RPMI7951 (cell line): Measurements from ENCODE around the gene SEC16A. TPM values are rescaled to one million over a fixed set of nuclear protein-coding genes. Genes with fewer than 3 reads are reported as not detected.

Source experiments
- DNase-seq: peaks from one replicate; pipeline ENCODE4 v3.0.0-alpha.2; 2012; ENCODE audit warnings: low read depth
- total RNA-seq: library from RNA; depleted of rRNA; stranded (reverse); fragments of >200 nt; shearing (Covaris generic); gene quantifications from 2 replicates; pipeline ENCODE4 v1.2.3, GENCODE V29; 2014; rRNA removed

Gene SEC16A
- total RNA-seq: 14.5 and 14.8 TPM in 2 replicates

GRCh38 chr9:136482793-136483588 lies at the start of gene SEC16A:
Gene SEC16A (minus strand): TSS chr9:136483040. CDS start chr9:136477615, 5,425 bp downstream.
- DNase-seq: peak; percentile 91

DNA sequence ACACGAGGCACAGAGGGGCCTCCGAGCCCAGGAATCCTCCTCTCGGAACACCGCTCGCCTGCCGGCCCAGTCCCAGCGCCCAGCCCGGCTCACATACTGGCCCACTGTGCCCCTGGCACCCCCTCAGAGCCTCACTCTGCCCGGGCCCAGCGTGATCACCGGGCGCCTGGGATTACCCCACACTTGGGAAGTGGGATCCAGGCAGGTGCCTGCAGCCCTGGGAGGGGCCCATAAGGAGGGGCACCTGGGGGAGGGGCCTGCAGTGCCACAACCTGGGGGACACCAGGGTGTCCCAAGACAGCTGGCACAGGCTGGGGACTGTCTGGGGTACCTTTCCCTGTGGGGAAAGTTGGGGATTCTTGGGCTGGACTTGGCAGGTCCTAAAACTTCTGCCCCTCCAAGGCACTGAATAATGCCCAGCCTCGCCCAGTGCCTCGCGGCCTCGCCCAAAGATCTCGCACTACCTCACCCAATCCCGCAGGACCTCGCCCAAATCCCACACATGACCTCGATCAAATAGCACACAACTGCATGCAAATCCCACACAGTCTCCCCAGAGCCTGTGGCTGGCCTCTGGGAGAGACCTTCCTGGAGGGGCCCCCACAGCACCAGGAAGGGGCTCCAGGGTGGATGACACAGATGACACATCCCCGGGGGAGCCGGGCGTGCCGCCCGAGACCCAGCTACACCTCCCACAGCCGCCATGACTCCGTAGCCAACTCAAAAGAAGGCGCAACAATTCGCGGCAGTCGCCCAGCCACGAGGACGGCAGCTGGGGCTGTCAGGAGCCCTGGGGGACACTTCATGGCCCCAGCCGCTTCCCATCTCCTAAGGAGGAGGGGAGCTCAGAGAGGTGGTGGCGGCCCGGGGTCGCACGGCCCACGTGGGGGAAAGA lies 49.3 kb upstream of the SEC16A start:
- no peak for DNase-seq

DNA sequence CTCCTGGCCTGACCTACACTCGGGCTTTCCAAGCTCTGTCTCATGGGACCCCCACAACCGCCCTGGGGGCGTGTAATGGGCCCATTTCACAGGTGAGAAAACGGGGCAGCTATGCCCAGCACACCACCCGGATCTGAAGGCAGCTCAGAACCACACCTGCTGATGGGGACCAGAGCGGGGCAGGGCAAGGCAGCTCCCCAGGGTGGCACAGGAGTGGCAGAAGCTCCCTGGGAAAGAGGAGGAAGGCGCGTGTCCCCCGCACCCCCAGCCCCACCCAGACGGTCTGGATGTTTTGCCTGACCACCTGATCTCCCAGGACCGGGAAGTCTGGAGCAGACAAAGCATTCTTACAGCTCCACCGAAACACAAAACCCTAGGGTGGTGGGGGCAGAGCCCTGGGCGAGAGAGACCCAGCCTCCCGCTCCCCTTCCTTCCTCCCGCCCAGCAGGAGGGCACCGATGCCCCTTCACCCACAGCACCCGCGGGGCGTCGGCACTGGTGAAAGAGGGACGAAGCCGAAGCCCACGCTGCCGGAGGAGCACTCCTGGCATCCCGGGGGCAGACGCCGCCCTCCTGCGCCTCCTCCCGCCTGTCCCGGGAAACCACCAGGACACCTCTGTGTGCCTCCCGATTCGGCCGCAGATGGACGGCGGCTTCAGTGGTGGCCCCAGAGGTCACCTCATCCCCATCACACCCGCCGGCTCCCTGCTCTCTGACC lies 48.5 kb upstream of the SEC16A start:
- no peak for DNase-seq

GRCh38 chr9:136530461-136531089 lies 47.7 kb upstream of the SEC16A start:
- DNase-seq: no peak

DNA sequence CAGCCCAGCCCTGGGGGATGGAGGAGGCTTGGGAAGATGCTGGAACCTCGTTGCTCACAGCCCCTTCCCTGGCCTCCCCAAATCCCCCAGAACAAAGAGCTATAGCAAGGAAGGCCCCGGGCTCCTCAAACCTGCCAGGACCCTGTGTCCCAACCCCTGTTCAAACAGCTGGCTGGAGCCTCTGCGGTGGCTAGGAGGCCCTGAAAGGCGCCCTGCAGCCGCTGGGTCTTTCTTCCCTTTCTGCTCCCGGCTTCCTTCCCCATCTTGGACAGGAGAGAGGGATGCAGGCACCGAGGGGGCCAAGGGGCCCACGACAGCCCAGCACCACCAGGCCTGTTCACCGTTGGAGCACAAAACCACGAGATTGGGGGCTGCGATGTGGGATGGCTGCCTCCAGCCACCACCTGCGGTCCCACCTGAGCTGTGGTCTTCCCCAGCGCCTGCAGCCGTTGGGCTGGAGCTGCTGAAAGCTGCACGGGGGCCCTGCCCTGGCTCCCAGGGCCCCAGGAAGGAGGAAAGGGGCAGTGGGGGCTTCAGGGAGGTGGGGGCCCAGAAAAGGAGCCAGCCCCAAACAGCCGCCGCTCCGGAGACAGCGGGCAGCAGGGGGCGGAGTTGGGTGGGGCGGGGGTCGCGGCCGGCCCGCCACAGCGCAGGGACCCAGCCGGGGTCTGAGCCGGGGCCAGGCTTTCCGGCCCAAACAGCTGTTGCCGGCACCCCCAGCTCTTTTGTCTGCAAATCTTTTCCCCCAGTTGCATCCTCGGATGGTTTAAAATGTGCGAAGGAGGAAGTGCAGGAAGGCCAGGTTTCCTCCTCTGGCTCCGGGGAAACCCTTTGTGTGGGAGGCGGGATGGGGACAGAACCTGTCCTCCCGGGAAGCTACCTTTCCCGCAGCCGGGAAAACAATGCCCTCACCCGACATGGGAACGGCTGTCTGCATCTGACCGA lies 46.9 kb upstream of the SEC16A start:
- no peak for DNase-seq

DNA sequence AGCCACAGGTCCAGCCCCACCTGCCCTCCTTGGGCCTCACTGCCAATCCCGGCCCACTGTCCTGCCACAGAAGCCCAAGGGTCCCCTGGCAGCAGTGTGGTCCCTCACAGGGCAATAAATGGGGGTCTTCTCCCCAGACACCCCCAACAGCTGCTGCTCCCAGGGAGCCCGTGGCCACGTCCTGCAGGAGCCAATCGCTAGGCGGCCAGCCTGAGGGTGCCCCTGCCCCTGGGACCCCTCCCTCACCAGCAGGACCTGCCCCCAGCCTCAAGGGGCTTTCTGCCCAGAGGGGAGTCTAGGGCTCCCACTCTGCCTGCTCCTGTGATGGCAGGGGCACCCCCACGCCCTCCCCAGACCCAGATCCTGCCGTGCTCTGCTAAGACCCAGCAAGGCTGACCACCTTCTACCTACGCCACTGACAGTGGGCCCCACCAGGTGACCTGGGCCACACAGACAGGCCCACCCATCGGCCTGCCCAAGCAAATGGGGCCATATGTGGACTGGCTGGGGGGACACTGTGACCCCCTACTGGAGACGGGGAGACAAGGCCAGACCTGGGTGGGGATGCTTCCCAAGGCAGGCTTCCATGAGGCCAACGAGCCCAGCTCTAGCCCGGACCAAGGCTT lies 46.0 kb upstream of the SEC16A start:
- DNase-seq: no peak

GRCh38 chr9:136527721-136528710 lies 45.2 kb upstream of the SEC16A start:
- DNase-seq: peak; percentile 13

GRCh38 chr9:136527131-136527530 lies 44.3 kb upstream of the SEC16A start:
- no peak for DNase-seq

DNA sequence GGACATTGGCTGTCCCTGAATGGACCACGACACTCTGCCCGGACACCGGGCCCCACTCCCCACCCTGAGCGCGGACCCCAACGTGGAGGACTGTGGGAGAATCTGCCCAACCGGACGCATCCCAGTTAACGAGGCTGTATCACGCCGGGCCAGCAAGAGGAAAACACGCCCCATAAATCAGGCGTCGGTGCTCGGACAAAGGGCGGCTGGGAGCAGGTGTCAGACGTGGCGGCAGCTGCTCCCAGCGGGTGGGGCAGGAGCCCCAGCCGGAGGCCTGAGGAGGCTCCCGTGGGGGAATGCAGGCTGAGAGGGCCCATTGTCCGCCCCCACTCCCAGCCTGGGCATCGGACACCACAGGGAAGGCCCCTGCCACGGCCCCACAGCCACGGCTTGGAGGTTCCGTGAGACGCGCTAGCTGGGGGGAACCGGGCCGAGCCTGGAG lies 43.8 kb upstream of the SEC16A start:
- DNase-seq: no peak

- DNase-seq: peak; percentile 29
Measured at GRCh38 chr9:136525841-136526499, 43.1 kb upstream of the SEC16A start.

GRCh38 chr9:136525207-136525606 lies 42.4 kb upstream of the SEC16A start:
- DNase-seq: no peak

DNA sequence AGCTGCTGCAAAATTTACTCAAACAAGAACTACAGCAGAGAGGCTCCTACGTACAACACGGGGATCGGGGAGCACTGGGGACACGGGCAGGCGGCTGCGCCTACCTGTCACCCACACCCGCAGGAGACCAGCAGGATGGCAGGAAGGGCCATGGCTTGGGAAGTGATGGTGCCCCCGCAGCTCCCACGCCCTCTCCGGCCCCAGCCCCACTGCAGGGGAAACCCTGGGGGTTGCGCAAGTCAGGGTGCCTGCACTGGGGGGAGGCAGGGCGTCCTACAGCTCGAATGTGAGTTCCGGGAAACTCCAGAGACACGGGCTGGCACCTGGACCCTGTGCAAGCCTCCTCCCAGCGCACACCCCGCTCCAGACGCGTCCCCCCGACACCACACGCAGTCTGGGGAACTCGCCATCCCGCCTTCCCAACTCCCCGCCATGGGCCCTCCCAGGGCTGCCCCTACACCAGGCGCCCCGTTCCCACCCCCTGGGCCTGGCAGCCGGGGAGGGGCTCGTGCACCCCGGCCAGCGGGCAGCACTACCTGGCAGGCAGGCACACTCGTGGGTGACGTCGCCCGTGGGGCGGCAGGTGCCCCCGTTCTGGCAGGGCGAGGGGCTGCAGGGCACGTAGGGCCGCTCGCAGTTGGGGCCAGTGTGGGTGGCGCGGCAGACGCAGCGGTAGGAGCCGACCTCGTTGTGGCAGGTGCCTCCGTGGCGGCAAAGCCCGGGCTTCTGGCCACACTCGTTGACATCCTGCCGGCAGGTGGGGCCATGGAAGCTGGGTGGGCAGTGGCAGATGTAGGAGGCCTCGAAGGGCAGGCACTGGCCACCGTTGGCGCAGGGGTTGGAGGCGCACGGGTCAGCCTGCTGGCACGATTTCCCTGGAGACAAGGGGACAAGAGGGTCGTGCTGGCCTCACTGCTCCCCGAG lies 39.7 kb upstream of the SEC16A start:
- no peak for DNase-seq

GRCh38 chr9:136521537-136521936 lies 38.7 kb upstream of the SEC16A start:
- no peak for DNase-seq

- no peak for DNase-seq
Measured at GRCh38 chr9:136520053-136520540, 37.3 kb upstream of the SEC16A start.

DNA sequence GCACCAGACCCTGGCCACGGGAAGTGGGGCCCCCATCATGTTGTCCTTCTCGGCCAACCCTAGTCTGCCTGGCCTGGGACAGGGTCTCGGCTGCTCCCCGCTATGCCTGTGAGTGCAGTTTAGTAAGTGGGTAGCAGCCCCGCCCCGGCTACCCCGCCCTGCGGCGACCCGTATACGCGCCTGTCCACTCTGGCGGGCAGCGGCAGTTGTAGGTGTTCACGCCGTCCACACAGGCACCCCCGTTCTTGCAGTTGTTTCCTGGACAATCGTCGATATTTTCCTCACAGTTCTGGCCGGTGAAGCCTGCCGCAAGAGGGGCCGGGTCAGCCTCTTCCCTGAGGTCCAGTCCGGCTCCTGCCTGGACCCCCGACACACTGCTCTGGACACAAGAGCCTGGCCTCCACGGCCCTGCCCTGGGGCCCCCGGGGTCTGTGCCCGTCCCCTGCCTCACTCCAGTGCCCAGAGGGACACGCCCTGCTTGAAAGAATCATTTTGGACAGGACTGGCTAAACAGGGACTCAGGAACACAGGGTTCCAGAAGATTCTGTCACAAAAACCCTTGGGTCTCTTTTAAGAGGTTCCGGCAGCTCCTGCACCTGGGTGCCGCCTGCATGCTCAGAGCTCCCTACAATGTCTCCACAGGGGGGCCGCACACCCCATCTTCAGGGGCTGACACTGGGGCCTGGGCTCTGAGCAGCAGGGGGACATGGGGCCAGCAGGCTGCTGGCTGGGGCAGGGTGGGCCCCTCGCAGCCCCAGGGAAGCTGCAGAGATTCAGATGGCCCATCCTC lies 36.6 kb upstream of the SEC16A start:
- DNase-seq: no peak

- DNase-seq: no peak
Measured at GRCh38 chr9:136518623-136519022, 35.8 kb upstream of the SEC16A start.
